Neural progenitor cell (in vitro differentiated cells): ENCODE measurements around the gene SLC37A1. TPM values are rescaled to one million over a fixed set of nuclear protein-coding genes. Genes with fewer than 3 reads are reported as not detected.
"Not testable (repeated sequence)": the region's sequence is repeated elsewhere in the genome, so short reads cannot be mapped to it uniquely, and the experiment has no call there.

Source experiments
- DNase-seq: peaks from one replicate; pipeline ENCODE4 v3.0.0-alpha.2; 2016; ENCODE audit warnings: low spot score
- H2AFZ ChIP-seq: fragments of 200-600 bp; sonication (generic); replicated peaks from 2 replicates; pipeline ENCODE4 v1.6.1; 2016; ENCODE audit warnings: antibody characterized with exemption
- H3F3A ChIP-seq: fragments of 200-600 bp; sonication (generic); 2 replicates; pipeline ENCODE4 v1.6.1; 2016; ENCODE audit warnings: antibody characterized with exemption, low read depth
- H3K27ac ChIP-seq: fragments of 200-600 bp; sonication (generic); 2 replicates; pipeline ENCODE4 v1.5.1; 2016; ENCODE audit warnings: mild to moderate bottlenecking
- H3K27me3 ChIP-seq: fragments of 200-600 bp; sonication (generic); 2 replicates; pipeline ENCODE4 v1.6.1; 2016; ENCODE audit warnings: mild to moderate bottlenecking, moderate library complexity
- H3K36me3 ChIP-seq: fragments of 200-600 bp; sonication (generic); 2 replicates; pipeline ENCODE4 v1.5.1; 2016
- H3K4me1 ChIP-seq: fragments of 200-600 bp; sonication (generic); 2 replicates; pipeline ENCODE4 v1.6.1; 2016; ENCODE audit warnings: mixed run types
- H3K4me2 ChIP-seq: fragments of 200-600 bp; sonication (generic); 2 replicates; pipeline ENCODE4 v1.6.1; 2016
- H3K4me3 ChIP-seq: fragments of 200-600 bp; sonication (generic); 2 replicates; pipeline ENCODE4 v1.5.1; 2016
- H3K79me2 ChIP-seq: fragments of 200-600 bp; sonication (generic); 2 replicates; pipeline ENCODE4 v1.6.1; 2016; ENCODE audit warnings: low read depth
- H3K9ac ChIP-seq: fragments of 200-600 bp; sonication (generic); 2 replicates; pipeline ENCODE4 v1.6.1; 2016
- H3K9me3 ChIP-seq: fragments of 200-600 bp; sonication (generic); 2 replicates; pipeline ENCODE4 v1.5.1; 2016; ENCODE audit warnings: low read depth
- H4K20me1 ChIP-seq: fragments of 200-600 bp; sonication (generic); 2 replicates; pipeline ENCODE4 v1.6.1; 2016; ENCODE audit warnings: low read depth
- H3K27ac Mint-ChIP-seq: 3 replicates; pipeline ENCODE4 v1.8.0; 2021; ENCODE audit warnings: mixed read lengths
- H3K27me3 Mint-ChIP-seq: 2 replicates; pipeline ENCODE4 v1.8.0; 2022; ENCODE audit warnings: low read depth, mild to moderate bottlenecking, inconsistent platforms, moderate library complexity, mixed read lengths; ENCODE audit not compliant: insufficient read depth
- H3K36me3 Mint-ChIP-seq: 3 replicates; pipeline ENCODE4 v1.8.0; 2021; ENCODE audit warnings: mixed read lengths
- H3K4me1 Mint-ChIP-seq: 3 replicates; pipeline ENCODE4 v1.8.0; 2021; ENCODE audit warnings: mixed read lengths
- H3K4me3 Mint-ChIP-seq: 3 replicates; pipeline ENCODE4 v1.8.0; 2021; ENCODE audit warnings: mild to moderate bottlenecking, moderate library complexity, mixed read lengths
- H3K9me3 Mint-ChIP-seq: 3 replicates; pipeline ENCODE4 v1.8.0; 2020; ENCODE audit warnings: mixed read lengths
- CTCF ChIP-seq: fragments of 200-600 bp; sonication (generic); IDR thresholded peaks from 2 replicates; pipeline ENCODE4 v1.5.1; 2017; ENCODE audit warnings: antibody characterized with exemption, mild to moderate bottlenecking
- EZH2 ChIP-seq: fragments of 200-600 bp; sonication (generic); IDR thresholded peaks from 2 replicates; pipeline ENCODE4 v1.6.1; 2017; ENCODE audit warnings: antibody characterized with exemption, mild to moderate bottlenecking, moderate library complexity
- EZH2phosphoT487 ChIP-seq: fragments of 200-600 bp; sonication (generic); IDR thresholded peaks from 2 replicates; pipeline ENCODE4 v1.6.1; 2017; ENCODE audit warnings: antibody characterized with exemption
- total RNA-seq: library from RNA; depleted of rRNA; stranded (reverse); fragments of >200 nt; gene quantifications from 2 replicates; pipeline ENCODE4 v1.2.3, GENCODE V29; 2015; ENCODE audit warnings: low replicate concordance

SLC37A1 gene
- total RNA-seq, 1 donor from 2014 or later, result 1.2 TPM

GRCh38 chr21:42624936-42625335, 111.3 kb downstream of the SLC37A1 start:
- DNase-seq, result no peak
- Histone ChIP-seq H3K9me3 (no peaks in the 10 kb centered on the region), H4K20me1 (no peaks in the 10 kb centered on the region), H3K4me2 (no peak overlapping the region), H3K4me1 (peaks cover 15% of the 10 kb centered on the region), H2AFZ (no peak overlapping the region), H3K9ac (no peak overlapping the region), H3K4me3 (no peak overlapping the region), H3K27ac (no peak overlapping the region), H3K79me2 (no peaks in the 10 kb centered on the region), H3K36me3 (no peaks in the 10 kb centered on the region), H3K27me3 (no peaks in the 10 kb centered on the region), H3F3A (no peaks in the 10 kb centered on the region)
- no peak overlapping the region for H3K4me3 Mint-ChIP-seq
- H3K4me1 Mint-ChIP-seq, result peaks cover 37% of the 10 kb centered on the region
- H3K27ac Mint-ChIP-seq, result no peak overlapping the region
- TF ChIP-seq CTCF, result no peak
- TF ChIP-seq EZH2phosphoT487, result no peak
- TF ChIP-seq EZH2, result no peak
- H3K36me3 Mint-ChIP-seq, result no peaks in the 10 kb centered on the region
- peaks cover 7% of the 10 kb centered on the region for H3K27me3 Mint-ChIP-seq
- H3K9me3 Mint-ChIP-seq, result peaks cover 3% of the 10 kb centered on the region

GRCh38 chr21:42626171-42626570, 112.5 kb downstream of the SLC37A1 start:
- H4K20me1 ChIP-seq, result no peaks in the 10 kb centered on the region
- no peak overlapping the region for H3K4me3 Mint-ChIP-seq
- H3K4me1 Mint-ChIP-seq, result peaks cover 33% of the 10 kb centered on the region
- H3K79me2 ChIP-seq, result no peaks in the 10 kb centered on the region
- H3K9ac ChIP-seq, result no peak overlapping the region
- no peaks in the 10 kb centered on the region for H3K36me3 Mint-ChIP-seq
- TF ChIP-seq CTCF (no peak), EZH2phosphoT487 (no peak)
- H3K4me2 ChIP-seq, result no peak overlapping the region
- no peaks in the 10 kb centered on the region for H3K9me3 ChIP-seq
- H3K36me3 ChIP-seq, result no peaks in the 10 kb centered on the region
- no peak overlapping the region for H2AFZ ChIP-seq
- H3K4me3 ChIP-seq, result no peak overlapping the region
- no peaks in the 10 kb centered on the region for H3K27me3 ChIP-seq
- no peaks in the 10 kb centered on the region for H3F3A ChIP-seq
- H3K4me1 ChIP-seq, result peaks cover 14% of the 10 kb centered on the region
- no peaks in the 10 kb centered on the region for H3K9me3 Mint-ChIP-seq
- H3K27ac Mint-ChIP-seq, result no peak overlapping the region
- peaks cover 5% of the 10 kb centered on the region for H3K27me3 Mint-ChIP-seq
- DNase-seq, result no peak
- no peak overlapping the region for H3K27ac ChIP-seq

- H3K4me2 ChIP-seq, result no peak overlapping the region
- Mint-ChIP-seq H3K27ac (no peak overlapping the region), H3K9me3 (no peaks in the 10 kb centered on the region), H3K4me3 (no peak overlapping the region), H3K27me3 (peaks cover 5% of the 10 kb centered on the region), H3K4me1 (peaks cover 18% of the 10 kb centered on the region), H3K36me3 (no peaks in the 10 kb centered on the region)
- H3K4me3 ChIP-seq, result no peak overlapping the region
- no peak overlapping the region for H3K27ac ChIP-seq
- no peaks in the 10 kb centered on the region for H3K79me2 ChIP-seq
- no peak for TF ChIP-seq EZH2
- TF ChIP-seq CTCF, result no peak
- TF ChIP-seq EZH2phosphoT487, result no peak
- H3K9me3 ChIP-seq, result no peaks in the 10 kb centered on the region
- no peaks in the 10 kb centered on the region for H3K27me3 ChIP-seq
- no peak overlapping the region for H3K9ac ChIP-seq
- H3K4me1 ChIP-seq, result peaks cover 3% of the 10 kb centered on the region
- no peaks in the 10 kb centered on the region for H4K20me1 ChIP-seq
- no peaks in the 10 kb centered on the region for H3K36me3 ChIP-seq
- H3F3A ChIP-seq, result no peaks in the 10 kb centered on the region
- no peak for DNase-seq
- H2AFZ ChIP-seq, result no peak overlapping the region
Observed at GRCh38 chr21:42627527-42628289, 114.1 kb downstream of the SLC37A1 start.

GRCh38 chr21:42628466-42629061, 114.9 kb downstream of the SLC37A1 start:
- H2AFZ ChIP-seq, DNase-seq, H3K36me3 Mint-ChIP-seq, H3K27me3 Mint-ChIP-seq, H3K4me2 ChIP-seq, H3K4me3 ChIP-seq, H3K9me3 Mint-ChIP-seq, H3K4me3 Mint-ChIP-seq, H3K27ac Mint-ChIP-seq, H3K36me3 ChIP-seq, H3F3A ChIP-seq, H4K20me1 ChIP-seq, H3K27me3 ChIP-seq, H3K9me3 ChIP-seq, H3K79me2 ChIP-seq, H3K9ac ChIP-seq, H3K27ac ChIP-seq, H3K4me1 ChIP-seq: not testable (repeated sequence)
- H3K4me1 Mint-ChIP-seq, result peaks cover 17% of the 10 kb centered on the region
